Fibroblast of skin of left biceps (primary cell): ENCODE results near the gene MRPL45.
A peak's percentile ranks its signal among the peaks of the same experiment; 100 is the strongest.
"Not testable (repeated sequence)": the region's sequence is repeated elsewhere in the genome, so short reads cannot be mapped to it uniquely, and the experiment has no call there.

Experiments
- DNase-seq, 2 experiments: peaks; one replicate each; pipeline ENCODE4 v3.0.0-alpha.2; 2013; ENCODE audit warnings: low read depth in 2 of 2

Gene MRPL45

GRCh38 chr17:38296834-38297517 is at the start of gene MRPL45:
Gene MRPL45, plus strand, starts transcription at chr17:38297168. Its CDS starts 16 bp downstream, at chr17:38297184.
- DNase-seq = peak; percentile 88 to 89

- not testable (repeated sequence) for DNase-seq
Measured at GRCh38 chr17:38253191-38253590, 43.8 kb upstream of the MRPL45 start.

- DNase-seq = not testable (repeated sequence)
Measured at GRCh38 chr17:38254357-38254756, 42.6 kb upstream of the MRPL45 start.

- DNase-seq = peak; percentile 41 to 42
Measured at GRCh38 chr17:38257013-38257621, 39.9 kb upstream of the MRPL45 start.

DNA sequence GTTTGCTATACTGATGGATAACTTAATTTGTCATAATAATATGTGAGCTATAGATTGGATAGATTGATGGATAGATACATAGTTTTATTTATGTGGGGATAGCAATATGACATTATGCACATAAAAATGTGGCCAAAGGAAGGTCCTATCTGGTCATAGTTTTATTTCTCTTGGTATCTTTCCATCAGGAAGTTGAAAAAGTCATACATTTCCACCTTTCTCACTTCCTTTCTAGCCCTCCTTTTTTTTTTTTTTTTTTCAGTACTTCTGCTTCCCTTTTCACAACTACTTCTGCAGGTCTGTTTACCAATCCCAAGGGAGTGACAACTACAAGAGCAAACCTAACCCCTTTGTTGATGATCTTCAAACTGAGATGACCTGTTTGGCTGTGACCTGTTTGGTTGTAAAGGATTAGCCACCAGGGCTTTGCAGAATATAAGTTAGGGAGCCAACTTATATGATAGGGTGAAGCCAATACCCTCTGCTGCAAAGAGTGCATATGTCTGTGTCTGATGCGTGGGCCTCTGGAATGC is 30.9 kb upstream of the MRPL45 start:
- not testable (repeated sequence) for DNase-seq

GRCh38 chr17:38266571-38266970 is 30.4 kb upstream of the MRPL45 start:
- DNase-seq = not testable (repeated sequence)

GRCh38 chr17:38268138-38268537 is 28.8 kb upstream of the MRPL45 start:
- not testable (repeated sequence) for DNase-seq

- DNase-seq = not testable (repeated sequence)
Measured at GRCh38 chr17:38269045-38269444, 27.9 kb upstream of the MRPL45 start.

GRCh38 chr17:38269552-38269951 is 27.4 kb upstream of the MRPL45 start:
- DNase-seq = not testable (repeated sequence)

DNA sequence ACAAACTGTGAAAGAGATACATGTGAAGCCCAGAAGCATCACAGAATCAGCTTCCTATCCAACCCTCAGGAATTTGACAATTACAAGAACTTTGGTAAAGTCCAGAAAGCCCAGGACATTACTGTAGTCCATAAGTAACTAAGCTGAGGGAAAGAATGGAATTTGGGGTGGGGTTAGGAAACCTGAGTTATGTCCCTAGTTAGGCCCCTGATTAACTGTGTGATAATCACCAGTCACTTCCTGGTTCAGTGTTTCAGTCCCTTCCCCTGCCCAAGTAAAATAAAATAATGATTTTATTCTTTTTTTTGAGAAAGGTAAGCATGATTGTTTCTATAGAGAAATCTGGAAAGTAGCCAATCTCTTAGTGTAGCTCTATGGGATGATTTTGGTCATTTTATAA is 11.0 kb upstream of the MRPL45 start:
- not testable (repeated sequence) for DNase-seq

DNA sequence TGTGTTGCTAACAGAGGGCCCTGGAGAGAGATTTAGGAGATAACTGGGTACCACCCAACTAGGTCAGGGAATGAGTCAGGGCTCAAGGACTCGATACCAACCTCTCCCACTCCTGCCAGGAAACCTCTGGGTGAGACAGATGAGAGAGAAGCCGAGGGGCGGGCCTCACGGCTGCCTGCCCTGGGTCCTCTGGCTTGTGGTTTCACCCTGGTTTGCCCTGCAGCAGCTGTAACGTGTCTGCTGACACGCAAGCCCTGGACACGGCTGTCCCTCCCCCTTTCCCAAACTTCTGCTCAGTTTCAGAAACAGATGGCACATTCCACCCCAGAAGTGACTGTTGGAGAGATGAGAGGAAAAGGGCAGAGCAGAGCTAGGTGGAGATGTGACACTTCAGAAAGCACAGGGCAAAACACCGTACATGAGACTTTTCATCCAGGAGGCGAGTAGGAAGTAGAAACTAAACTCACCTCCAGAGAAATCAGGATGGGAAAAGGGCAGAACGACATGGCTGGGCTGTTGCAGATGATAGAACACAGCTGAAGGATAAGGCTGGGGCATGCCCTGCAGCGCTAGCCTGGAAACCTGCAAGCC is 10.4 kb upstream of the MRPL45 start:
- DNase-seq = peak; percentile 15 to 20

GRCh38 chr17:38288217-38288827 is 8.6 kb upstream of the MRPL45 start:
- DNase-seq = not testable (repeated sequence)

DNA sequence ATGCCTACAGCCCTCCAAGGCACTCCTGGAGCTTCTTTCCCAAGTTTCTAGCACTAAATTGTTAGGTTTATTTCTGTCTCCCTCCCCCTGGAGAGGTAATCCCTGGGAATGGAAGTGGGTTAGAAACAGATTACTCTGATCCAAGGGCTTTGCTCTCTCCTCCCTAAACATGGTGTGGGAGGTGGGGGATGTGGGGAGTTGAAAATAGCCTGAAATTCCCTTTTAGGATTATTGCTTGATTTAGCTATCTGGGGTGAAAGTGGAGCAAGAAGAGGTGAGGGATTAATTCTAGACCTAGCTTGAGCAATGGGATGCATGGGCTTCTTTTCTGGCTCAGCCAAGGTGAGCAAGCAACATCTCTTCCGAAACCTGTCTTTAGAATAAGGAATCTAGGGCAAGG is 7.2 kb upstream of the MRPL45 start:
- not testable (repeated sequence) for DNase-seq

- not testable (repeated sequence) for DNase-seq
Measured at GRCh38 chr17:38295602-38296365, 1.2 kb upstream of the MRPL45 start.

GRCh38 chr17:38315497-38315896 is 18.5 kb downstream of the MRPL45 start:
- no peak for DNase-seq

DNA sequence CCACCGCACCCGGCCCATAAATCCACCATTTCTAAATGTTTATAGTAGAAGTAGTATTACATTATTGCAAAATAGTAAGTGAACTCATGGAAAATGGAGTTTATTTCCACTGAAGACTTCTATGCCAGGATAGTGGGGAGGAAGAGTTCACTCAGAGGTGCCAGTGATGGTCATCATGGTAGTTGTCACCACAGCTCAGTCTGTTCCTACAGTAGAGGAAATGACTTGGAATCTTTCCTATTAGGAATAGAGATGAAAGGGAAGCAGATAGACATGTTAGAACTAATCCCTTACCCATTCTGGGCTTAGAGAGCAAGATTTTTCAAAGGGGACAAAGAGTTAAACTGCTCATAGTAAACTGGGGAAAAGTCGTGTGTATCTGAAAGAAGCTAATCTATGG is 20.1 kb downstream of the MRPL45 start:
- DNase-seq = no peak

DNA sequence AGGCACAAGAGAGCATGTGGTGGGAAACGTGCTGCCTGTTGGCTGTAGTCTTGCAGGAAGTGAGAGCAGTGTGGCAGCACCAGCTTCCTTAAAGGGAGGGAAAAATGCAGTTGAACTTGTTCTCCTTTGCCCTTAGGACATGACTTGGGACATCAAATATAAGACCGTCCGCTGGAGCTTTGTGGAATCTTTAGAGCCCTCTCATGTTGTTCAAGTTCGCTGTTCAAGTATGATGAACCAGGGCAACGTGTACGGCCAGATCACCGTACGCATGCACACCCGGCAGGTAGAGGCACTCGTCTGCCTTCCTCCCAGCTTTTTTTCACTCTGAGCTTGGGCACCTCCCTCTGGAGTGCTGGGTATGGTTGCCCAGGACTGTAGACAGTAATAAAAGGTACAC is 23.5 kb downstream of the MRPL45 start:
- no peak for DNase-seq

GRCh38 chr17:38322156-38322779 is 25.3 kb downstream of the MRPL45 start:
- no peak for DNase-seq

DNA sequence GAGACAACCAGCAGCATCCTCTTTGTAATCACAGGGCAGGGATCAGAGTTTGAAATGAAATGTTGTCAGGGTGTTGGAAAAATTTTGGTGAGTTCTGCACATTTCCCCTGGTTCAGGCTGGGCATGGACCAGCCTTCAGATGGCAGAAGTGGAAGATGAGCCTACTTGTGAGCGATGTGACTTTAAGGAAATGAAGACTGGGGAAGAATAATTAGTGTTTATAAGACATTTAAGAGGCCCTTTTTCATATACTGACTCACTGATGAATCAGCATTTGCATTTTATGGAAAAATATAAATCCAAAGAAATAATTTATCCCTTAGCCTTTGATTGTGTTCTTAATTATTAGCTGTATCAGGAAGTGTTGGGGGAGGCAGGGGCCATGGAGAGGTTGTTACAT is 25.9 kb downstream of the MRPL45 start:
- no peak for DNase-seq

GRCh38 chr17:38324141-38324697 is 27.3 kb downstream of the MRPL45 start:
- no peak for DNase-seq

DNA sequence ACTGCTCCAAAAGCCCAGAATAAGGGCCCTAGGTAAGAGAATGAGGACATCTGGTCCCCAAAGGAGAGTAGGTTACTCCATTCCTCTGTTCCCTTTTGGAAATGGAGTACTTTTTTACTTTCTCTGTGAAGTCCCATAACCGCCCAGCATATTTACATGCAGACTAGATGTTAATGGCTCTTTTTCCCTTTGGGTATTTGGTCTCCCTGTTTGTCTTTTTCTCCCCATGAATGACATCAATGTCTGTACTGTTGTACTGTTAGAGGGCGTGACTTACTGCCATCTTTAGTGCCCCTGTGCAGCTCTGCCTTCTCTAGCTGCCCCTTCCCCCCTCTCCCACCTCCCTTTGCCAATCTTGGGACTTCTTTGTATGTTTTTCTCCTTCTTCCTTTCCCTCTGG is 27.8 kb downstream of the MRPL45 start:
- no peak for DNase-seq
